Mononuclear cell (primary cell): Measurements from ENCODE around the gene SPIB. TPM values are rescaled to one million over a fixed set of nuclear protein-coding genes. Genes with fewer than 3 reads are reported as not detected.
"Not testable (repeated sequence)": the region's sequence is repeated elsewhere in the genome, so short reads cannot be mapped to it uniquely, and the experiment has no call there.

ENCODE experiments used
- H3K27me3 ChIP-seq: 2 replicates; pipeline ENCODE4 v1.6.0; 2011; ENCODE audit warnings: low read length, control low read depth; ENCODE audit not compliant: insufficient read depth
- H3K4me1 ChIP-seq: 2 replicates; pipeline ENCODE4 v1.5.1; 2011; ENCODE audit warnings: mild to moderate bottlenecking, low read length, control low read depth; ENCODE audit not compliant: insufficient read depth
- H3K4me3 ChIP-seq: 2 replicates; pipeline ENCODE4 v1.5.1; 2011; ENCODE audit warnings: mild to moderate bottlenecking, low read length, moderate library complexity
- H3K9me3 ChIP-seq: 2 replicates; pipeline ENCODE4 v1.5.1; 2011; ENCODE audit warnings: low read depth, mild to moderate bottlenecking, control low read depth, low read length
- total RNA-seq: library from RNA; depleted of rRNA; stranded (reverse); fragments of >200 nt; gene quantifications from one replicate; pipeline ENCODE4 v1.2.3, GENCODE V29; 2012

SPIB gene
- total RNA-seq, 1 donor = 5.6 TPM

DNA sequence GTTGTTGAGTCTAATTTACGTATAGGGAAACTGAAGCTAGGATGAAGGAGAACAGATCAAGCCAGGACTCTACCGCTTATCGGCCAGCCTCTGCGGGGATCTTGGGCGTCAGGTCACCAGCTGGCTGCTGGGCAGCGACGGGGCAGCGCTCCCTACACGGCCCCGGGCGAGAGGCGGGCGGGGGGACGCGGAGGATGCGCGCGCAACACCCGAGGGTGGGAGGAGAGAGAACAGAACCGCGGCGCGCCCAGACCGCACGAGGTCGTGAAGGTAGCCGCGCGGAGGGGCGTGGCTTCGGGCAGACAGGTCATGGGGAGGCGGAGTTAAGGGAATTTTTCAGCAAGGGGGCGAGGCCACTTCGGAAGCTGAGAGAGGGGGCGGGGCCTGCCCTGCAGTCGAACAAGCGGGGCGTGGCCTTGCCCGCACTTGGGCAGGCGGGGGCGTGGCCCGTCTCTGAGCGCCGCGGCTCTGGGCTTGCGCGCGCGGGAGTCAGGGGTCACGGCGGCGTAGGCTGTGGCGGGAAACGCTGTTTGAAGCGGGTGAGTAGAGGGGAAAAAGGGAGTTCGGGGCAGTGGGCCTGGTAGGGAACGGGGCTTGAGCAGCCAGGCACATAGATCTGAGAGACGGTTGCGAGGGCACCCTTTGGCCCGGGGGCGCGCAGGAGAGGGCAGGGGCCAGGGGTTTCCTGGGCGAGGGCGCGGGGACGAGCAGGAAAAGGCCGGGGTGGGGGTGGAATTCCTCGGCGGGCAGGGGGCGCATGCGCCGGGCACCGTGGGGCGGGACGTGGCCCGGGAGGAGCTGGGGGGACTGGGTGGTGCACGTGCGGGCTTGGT is 34.7 kb upstream of the SPIB start, which contains the start of gene POLD1:
POLD1 (plus strand) TSS at position 496 of the 833 bp plus-strand sequence. CDS start 14,505 bp downstream, outside the sequence.
- Histone ChIP-seq H3K4me3 (peak within 1 kb of the TSS; percentile 51), H3K4me1 (peaks cover 45% of the 10 kb centered on the region), H3K27me3 (no peaks in the 10 kb centered on the region), H3K9me3 (no peaks in the 10 kb centered on the region)

GRCh38 chr19:50384685-50385535 is 33.8 kb upstream of the SPIB start:
- H3K27me3 ChIP-seq = no peaks in the 10 kb centered on the region
- H3K4me3 ChIP-seq = peak overlapping the region; percentile 51
- peaks cover 45% of the 10 kb centered on the region for H3K4me1 ChIP-seq
- H3K9me3 ChIP-seq = no peaks in the 10 kb centered on the region

DNA sequence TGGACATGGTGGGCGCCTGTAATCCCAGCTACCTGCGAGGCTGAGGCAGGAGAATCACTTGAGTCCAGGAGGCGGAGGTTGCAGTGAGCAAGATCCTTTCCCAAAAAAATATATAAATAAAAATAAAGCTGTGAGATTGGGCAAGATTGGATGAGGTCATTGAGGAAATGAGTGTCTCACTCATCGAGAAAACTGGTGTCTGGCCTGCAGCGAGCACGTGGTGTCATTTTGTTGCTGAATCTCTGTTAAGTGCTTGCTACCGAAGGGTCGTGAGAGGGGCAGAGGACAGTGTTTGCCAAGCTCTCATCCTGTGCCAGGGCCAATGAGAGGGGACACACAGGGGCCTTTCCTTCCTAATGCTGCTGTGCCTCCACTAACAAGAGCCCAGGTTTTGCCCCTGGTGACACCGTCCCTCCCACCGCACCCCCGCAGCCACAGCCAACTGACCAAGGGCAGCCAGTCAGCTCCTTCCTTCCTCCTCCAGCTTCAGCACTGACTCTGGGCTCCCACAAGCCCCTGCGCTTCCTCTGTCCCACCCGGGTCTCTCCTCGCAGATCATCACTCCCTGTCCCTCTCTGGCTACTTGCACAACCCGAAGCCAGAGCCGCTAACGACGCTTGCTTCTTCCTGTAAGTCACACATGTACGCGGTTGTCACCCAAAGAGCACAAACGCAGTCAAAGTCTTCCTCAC is 31.4 kb upstream of the SPIB start:
- peaks cover 45% of the 10 kb centered on the region for H3K4me1 ChIP-seq
- no peak overlapping the region for H3K4me3 ChIP-seq
- no peaks in the 10 kb centered on the region for H3K27me3 ChIP-seq
- H3K9me3 ChIP-seq = no peaks in the 10 kb centered on the region

- no peaks in the 10 kb centered on the region for H3K9me3 ChIP-seq
- H3K4me1 ChIP-seq = peaks cover 45% of the 10 kb centered on the region
- no peaks in the 10 kb centered on the region for H3K27me3 ChIP-seq
- H3K4me3 ChIP-seq = no peak overlapping the region
Observed at GRCh38 chr19:50387868-50388245, 30.9 kb upstream of the SPIB start.

- H3K4me1 ChIP-seq = peaks cover 27% of the 10 kb centered on the region
- H3K4me3 ChIP-seq, H3K9me3 ChIP-seq, H3K27me3 ChIP-seq: not testable (repeated sequence)
Observed at GRCh38 chr19:50390295-50390694, 28.4 kb upstream of the SPIB start.

DNA sequence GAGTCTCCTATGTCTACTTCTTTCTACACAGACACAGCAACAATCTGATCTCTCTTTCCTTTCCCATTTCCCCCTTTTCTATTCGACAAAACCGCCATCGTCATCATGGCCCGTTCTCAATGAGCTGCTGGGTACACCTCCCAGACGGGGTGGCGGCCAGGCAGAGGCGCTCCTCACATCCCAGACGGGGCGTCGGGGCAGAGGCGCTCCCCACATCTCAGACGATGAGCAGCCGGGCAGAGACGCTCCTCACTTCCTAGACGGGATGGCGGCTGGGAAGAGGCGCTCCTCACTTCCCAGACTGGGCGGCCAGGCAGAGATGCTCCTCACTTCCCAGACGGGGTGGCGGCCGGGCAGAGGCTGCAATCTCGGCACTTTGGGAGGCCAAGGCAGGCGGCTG is 27.8 kb upstream of the SPIB start:
- H3K4me1 ChIP-seq = peaks cover 21% of the 10 kb centered on the region
- not testable (repeated sequence) for H3K9me3 ChIP-seq, H3K27me3 ChIP-seq, H3K4me3 ChIP-seq

DNA sequence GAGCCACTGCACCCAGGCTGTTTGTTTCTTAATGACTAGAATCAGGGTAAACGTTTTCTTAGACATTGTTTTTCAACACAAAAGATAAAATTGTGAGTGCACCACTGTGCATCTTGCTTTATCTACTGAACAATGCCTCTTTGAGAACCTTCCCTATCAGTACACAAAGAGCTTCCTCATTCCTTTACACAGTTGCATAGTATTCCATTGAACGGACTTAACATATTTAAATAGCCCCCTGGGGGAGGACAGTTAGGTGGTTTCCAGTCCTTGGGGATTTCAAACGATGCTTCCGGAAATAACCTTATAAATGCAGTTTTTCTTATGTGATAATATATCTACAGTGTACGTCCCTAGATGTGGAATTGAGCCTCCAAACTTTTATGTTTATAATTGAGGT is 26.0 kb upstream of the SPIB start:
- Histone ChIP-seq H3K9me3 (no peaks in the 10 kb centered on the region), H3K4me3 (no peak overlapping the region), H3K27me3 (no peaks in the 10 kb centered on the region), H3K4me1 (peaks cover 3% of the 10 kb centered on the region)

DNA sequence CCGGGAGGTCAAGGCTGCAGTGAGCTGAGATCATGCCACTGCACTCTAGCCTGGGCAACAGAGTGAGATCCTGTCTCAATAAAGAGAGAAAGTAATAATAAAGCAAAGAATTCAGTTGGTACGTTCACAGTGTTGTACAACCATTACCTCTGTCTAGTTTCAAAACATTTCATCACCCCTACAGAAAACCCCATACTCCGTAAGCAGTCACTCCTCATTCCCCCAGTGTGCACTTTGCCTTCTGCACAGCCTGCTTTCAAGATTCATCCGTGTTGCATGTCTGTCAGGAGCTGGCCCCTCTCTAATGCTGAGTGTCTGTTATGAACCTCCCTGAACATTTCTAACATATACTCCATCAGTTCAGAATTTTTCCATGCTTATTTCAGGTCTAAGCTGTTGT is 25.1 kb upstream of the SPIB start:
- no peaks in the 10 kb centered on the region for H3K27me3 ChIP-seq
- H3K9me3 ChIP-seq = no peaks in the 10 kb centered on the region
- no peaks in the 10 kb centered on the region for H3K4me1 ChIP-seq
- H3K4me3 ChIP-seq = no peak overlapping the region

DNA sequence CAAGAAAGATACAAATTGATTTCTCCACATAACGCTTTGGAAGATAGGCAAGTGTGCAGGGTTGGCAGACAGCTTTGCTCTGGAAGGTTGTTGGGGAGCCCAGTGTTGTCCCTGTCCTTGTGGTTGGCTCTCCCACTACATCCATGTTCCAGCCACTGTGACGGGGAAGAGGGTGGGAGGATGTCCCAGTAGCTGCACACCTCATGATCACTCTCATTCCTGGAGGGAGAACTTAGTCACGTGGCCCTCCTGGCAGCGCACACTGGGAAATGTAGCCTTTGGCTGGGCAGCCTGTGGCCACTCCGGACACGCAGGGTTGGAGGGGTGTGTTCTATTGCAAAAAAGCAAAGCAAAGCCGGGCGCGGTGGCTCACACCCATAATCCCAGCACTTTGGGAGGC is 24.7 kb upstream of the SPIB start:
- Histone ChIP-seq H3K9me3 (no peaks in the 10 kb centered on the region), H3K27me3 (no peaks in the 10 kb centered on the region), H3K4me3 (no peak overlapping the region), H3K4me1 (no peaks in the 10 kb centered on the region)

- H3K4me3 ChIP-seq = no peak overlapping the region
- H3K4me1 ChIP-seq = no peaks in the 10 kb centered on the region
- no peaks in the 10 kb centered on the region for H3K27me3 ChIP-seq
- no peaks in the 10 kb centered on the region for H3K9me3 ChIP-seq
Observed at GRCh38 chr19:50398675-50399367, 19.9 kb upstream of the SPIB start.

- no peaks in the 10 kb centered on the region for H3K4me1 ChIP-seq
- H3K27me3 ChIP-seq = no peaks in the 10 kb centered on the region
- H3K4me3 ChIP-seq = no peak overlapping the region
- no peaks in the 10 kb centered on the region for H3K9me3 ChIP-seq
Observed at GRCh38 chr19:50399368-50399745, 19.4 kb upstream of the SPIB start.

GRCh38 chr19:50401605-50402450 is 16.9 kb upstream of the SPIB start:
- Histone ChIP-seq H3K27me3 (no peaks in the 10 kb centered on the region), H3K9me3 (no peaks in the 10 kb centered on the region), H3K4me1 (no peaks in the 10 kb centered on the region), H3K4me3 (no peak overlapping the region)

DNA sequence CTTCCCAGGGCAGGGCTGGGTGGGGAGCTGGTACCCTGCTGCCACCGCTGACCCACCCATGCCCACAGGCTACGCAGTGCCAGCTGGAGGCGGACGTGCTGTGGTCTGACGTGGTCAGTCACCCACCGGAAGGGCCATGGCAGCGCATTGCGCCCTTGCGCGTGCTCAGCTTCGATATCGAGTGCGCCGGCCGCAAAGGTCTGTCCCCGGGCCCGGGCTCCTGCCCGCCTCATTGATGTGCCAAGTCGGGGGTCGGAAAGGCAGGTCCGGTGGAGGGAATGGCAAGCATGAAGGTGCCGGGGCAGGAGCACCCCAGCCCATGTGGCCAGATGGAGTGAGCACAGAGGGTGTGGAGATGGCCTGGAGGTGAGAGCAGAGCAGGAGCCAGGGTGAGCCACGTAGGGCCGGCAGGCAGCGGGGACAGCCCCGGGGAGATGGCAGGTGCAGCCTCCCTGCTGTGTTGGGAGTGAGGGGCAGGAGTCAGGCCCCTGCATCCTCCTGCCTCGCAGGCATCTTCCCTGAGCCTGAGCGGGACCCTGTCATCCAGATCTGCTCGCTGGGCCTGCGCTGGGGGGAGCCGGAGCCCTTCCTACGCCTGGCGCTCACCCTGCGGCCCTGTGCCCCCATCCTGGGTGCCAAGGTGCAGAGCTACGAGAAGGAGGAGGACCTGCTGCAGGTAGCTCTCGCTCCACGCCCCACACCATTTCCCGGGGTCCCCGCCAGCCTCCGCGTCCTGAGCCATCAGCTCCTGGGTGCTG is 16.0 kb upstream of the SPIB start:
- no peak overlapping the region for H3K4me3 ChIP-seq
- no peaks in the 10 kb centered on the region for H3K27me3 ChIP-seq
- no peaks in the 10 kb centered on the region for H3K4me1 ChIP-seq
- H3K9me3 ChIP-seq = no peaks in the 10 kb centered on the region
